Esophagus muscularis mucosa (tissue), 4 donors: ENCODE results near the gene KRT37. TPM values are rescaled to one million over a fixed set of nuclear protein-coding genes. Genes with fewer than 3 reads are reported as not detected.

ENCODE experiments used
- DNase-seq: peaks from one replicate; pipeline ENCODE4 v3.0.0-alpha.2; 2017; ENCODE audit errors: extremely low spot score
- H3K27ac ChIP-seq, 4 donors: fragments of 200-600 bp; sonication (generic); replicated peaks in 1 of 4; 1 replicate in 3 of 4; 2 replicates in 1 of 4; pipeline ENCODE4 v1.5.1; 2016 to 2019; ENCODE audit warnings: mild to moderate bottlenecking in 1 of 4
- H3K27me3 ChIP-seq, 4 donors: fragments of 200-600 bp; sonication (generic); one replicate each; pipeline versions ENCODE4 v1.5.1 to v1.6.0; 2016 to 2019
- H3K36me3 ChIP-seq, 4 donors: fragments of 200-600 bp; sonication (generic); one replicate each; pipeline ENCODE4 v1.5.1; 2016 to 2019
- H3K4me1 ChIP-seq, 4 donors: fragments of 200-600 bp; sonication (generic); one replicate each; pipeline ENCODE4 v1.5.1; 2016 to 2019
- H3K4me3 ChIP-seq, 4 donors: fragments of 200-600 bp; sonication (generic); 1 replicate in 2 of 4; 2 replicates in 2 of 4; pipeline ENCODE4 v1.5.1; 2016 to 2019; ENCODE audit warnings: mild to moderate bottlenecking in 4 of 4, moderate library complexity in 1 of 4
- H3K9me3 ChIP-seq, 4 donors: fragments of 200-600 bp; sonication (generic); 1 replicate in 3 of 4; 2 replicates in 1 of 4; pipeline ENCODE4 v1.5.1; 2016 to 2019
- EP300 ChIP-seq: sonication (generic); formaldehyde crosslinking; IDR thresholded peaks from one replicate; pipeline ENCODE4 v1.6.1; 2017; ENCODE audit warnings: antibody characterized with exemption
- POLR2A ChIP-seq: fragments of 450-650 bp; IDR thresholded peaks from one replicate; pipeline ENCODE4 v1.6.1; 2017; ENCODE audit warnings: antibody characterized with exemption, moderate library complexity, mild to moderate bottlenecking, low read depth
- POLR2AphosphoS5 ChIP-seq, 2 donors: sonication (generic); formaldehyde crosslinking; IDR thresholded peaks; one replicate each; pipeline ENCODE4 v1.6.1; 2017; ENCODE audit warnings: antibody characterized with exemption in 2 of 2
- WGBS: methylation state at CpG from one replicate; pipeline ENCODE4 v1.1.5; 2018; 5-methylcytosine and 5-hydroxymethylcytosine counted together
- intact Hi-C: fragments of 100-400 bp; cut with DNase I; formaldehyde crosslinking; loops from one replicate; pipeline ENCODE4 v1.15.1; 2023
- total RNA-seq, 4 donors: library from RNA; depleted of rRNA; stranded (reverse); fragments of >200 nt; gene quantifications; one replicate each; pipeline versions ENCODE4 v1.1.0 to v1.2.1, GENCODE V29; 2016
- TF ChIP-seq, protein P1 (sequence below), 3 experiments: fragments of 200-600 bp in 2 of 3; fragments of 450-650 bp in 1 of 3; sonication (generic) in 2 of 3; IDR thresholded peaks; one replicate each; pipeline ENCODE4 v1.5.1; 2017 to 2019; ENCODE audit warnings: antibody characterized with exemption in 3 of 3, mild to moderate bottlenecking in 2 of 3, moderate library complexity in 1 of 3

Gene KRT37
- total RNA-seq, 4 donors from 2014 or later, result not detected

DNA sequence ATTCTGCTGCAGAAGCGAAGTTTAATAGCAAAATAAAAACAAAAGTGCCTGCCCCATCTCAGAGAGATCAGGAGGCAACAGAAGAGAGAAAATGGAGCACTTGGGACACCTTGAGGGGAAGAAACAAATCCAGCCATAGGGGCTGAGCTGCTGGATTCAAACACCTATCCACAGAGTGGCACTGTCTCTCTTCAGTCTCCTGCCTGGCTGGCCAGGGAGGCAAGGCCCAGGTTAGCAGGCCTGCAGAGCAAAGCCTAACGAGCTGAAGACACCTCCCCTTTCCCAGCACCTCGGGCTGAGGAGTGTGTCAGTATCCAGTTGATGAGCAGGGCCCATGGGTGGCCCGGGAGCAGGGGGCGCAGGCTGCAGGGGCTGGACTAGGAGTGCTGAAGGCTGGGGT, 18.2 kb downstream of the KRT37 start:
- 72% methylated on average over 5 of the region's 5 CpGs for WGBS
- Histone ChIP-seq H3K27ac (no peak overlapping the region), H3K4me3 (no peak overlapping the region), H3K9me3 (no peaks in the 10 kb centered on the region), H3K36me3 (no peaks in the 10 kb centered on the region), H3K4me1 (peaks cover 0 to 36% (median 32%) of the 10 kb centered on the region in 4 donors), H3K27me3 (no peaks in the 10 kb centered on the region)
- no peak for TF ChIP-seq POLR2AphosphoS5 (IDR thresholded peaks at IDR 0.05)
- no peak for TF ChIP-seq EP300
- TF ChIP-seq, protein P1, sequence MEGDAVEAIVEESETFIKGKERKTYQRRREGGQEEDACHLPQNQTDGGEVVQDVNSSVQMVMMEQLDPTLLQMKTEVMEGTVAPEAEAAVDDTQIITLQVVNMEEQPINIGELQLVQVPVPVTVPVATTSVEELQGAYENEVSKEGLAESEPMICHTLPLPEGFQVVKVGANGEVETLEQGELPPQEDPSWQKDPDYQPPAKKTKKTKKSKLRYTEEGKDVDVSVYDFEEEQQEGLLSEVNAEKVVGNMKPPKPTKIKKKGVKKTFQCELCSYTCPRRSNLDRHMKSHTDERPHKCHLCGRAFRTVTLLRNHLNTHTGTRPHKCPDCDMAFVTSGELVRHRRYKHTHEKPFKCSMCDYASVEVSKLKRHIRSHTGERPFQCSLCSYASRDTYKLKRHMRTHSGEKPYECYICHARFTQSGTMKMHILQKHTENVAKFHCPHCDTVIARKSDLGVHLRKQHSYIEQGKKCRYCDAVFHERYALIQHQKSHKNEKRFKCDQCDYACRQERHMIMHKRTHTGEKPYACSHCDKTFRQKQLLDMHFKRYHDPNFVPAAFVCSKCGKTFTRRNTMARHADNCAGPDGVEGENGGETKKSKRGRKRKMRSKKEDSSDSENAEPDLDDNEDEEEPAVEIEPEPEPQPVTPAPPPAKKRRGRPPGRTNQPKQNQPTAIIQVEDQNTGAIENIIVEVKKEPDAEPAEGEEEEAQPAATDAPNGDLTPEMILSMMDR (IDR thresholded peaks at IDR 0.05), result no peak
- TF ChIP-seq POLR2A, result no peak
- no peak for DNase-seq
- intact Hi-C loops, result no loop called here

DNA sequence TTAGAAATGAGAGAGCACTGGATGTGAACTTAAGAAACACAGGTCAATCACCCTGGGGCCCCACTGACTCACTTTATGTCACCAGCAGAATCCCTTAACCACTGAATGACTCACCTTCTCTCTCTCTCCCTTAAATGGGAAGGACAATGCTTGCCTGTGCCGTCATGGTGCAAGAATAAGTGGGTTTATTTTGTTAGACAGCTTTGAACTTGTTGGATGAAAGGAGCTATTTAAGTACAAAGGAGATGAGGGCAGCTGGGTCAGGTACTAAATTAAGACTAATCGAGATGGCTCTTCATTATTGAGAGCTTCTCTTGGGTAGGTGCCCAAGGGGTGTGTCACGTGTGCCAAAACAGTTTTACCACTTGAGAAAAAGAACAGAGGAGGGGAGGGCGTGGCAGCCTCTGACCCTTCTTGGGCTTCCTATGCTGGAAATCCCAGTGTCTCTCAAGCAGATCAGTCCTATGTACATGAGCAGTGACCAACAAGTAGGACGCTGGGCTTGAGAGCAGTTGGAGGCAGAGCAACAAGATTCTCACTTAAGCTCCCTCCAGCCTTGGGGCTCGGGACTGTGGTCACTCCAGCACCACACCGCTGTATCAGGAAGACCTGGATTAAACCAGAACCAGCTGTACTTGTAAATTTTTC, 20.2 kb downstream of the KRT37 start:
- no peaks in the 10 kb centered on the region for H3K36me3 ChIP-seq
- no peaks in the 10 kb centered on the region for H3K27me3 ChIP-seq
- H3K9me3 ChIP-seq, result no peaks in the 10 kb centered on the region
- TF ChIP-seq POLR2AphosphoS5 (IDR thresholded peaks at IDR 0.05), result peak; percentile 21 to 33
- TF ChIP-seq, protein P1 (IDR thresholded peaks at IDR 0.05), result no peak
- WGBS, result 41% methylated on average over 6 of the region's 7 CpGs
- peaks cover 0 to 36% (median 32%) of the 10 kb centered on the region in 4 donors for H3K4me1 ChIP-seq
- H3K4me3 ChIP-seq, result no peak overlapping the region
- H3K27ac ChIP-seq, result peak overlapping the region in 3 of 4 donors; percentile 28 to 71 (median 68)
- intact Hi-C loops, result no loop called here
- no peak for DNase-seq

DNA sequence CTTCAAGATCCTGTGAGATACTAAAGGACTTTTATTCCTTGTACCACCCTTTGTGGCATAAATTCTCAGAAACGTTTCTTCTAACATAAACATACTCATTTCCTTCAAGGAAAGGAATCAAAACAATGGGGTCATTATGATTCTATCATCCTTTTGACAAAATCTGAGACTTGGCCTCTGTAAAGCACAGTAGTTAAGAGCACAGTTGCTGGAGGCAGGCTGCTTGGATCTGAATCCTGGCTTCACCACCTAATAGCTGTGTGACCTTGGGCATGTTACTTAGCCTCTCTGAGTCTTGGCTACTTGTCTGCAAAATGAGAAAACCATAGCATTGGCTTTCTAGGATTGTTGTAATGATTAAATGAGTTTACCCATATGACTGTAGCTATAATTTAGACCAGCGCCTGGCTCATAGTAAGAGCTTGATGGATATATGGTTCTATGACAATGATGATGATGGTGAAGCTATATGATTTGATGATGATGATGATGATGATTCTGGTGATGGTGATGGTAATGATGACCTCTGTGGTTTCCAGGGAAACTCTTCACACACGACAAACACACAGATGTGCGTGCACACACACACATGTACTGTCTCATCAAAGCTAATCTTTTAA, 20.9 kb downstream of the KRT37 start:
- no peaks in the 10 kb centered on the region for H3K36me3 ChIP-seq
- no peaks in the 10 kb centered on the region for H3K27me3 ChIP-seq
- DNase-seq, result no peak
- H3K4me1 ChIP-seq, result peaks cover 0 to 36% (median 32%) of the 10 kb centered on the region in 4 donors
- no peak overlapping the region for H3K4me3 ChIP-seq
- 65% methylated on average over 4 of the region's 4 CpGs for WGBS
- no peaks in the 10 kb centered on the region for H3K9me3 ChIP-seq
- intact Hi-C loops, result no loop called here
- TF ChIP-seq, protein P1 (IDR thresholded peaks at IDR 0.05), result no peak
- no peak for TF ChIP-seq POLR2A
- TF ChIP-seq POLR2AphosphoS5 (IDR thresholded peaks at IDR 0.05), result no peak
- TF ChIP-seq EP300, result no peak
- peak overlapping the region; percentile 28 to 71 (median 54) for H3K27ac ChIP-seq

DNA sequence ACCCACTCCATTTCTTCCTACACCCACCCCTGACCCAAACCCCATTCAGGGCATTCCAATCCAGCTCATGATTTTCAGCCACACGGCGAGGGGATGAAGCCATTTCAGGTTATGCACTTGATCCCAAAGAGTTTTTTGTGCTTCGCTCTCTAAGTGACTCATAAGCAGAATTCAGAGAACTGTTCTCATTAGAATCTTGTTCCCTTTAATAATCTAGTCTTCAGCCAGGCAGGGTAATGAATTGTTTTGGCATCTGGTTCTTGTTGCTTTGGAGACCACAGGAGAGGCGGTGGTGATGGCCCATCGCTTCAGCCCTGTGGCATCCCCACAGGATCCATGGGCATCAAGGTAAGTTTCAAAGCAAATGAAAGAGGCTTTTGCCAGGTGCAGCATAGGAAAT, 22.2 kb downstream of the KRT37 start:
- 77% methylated on average over 5 of the region's 5 CpGs for WGBS
- no peak for DNase-seq
- intact Hi-C loops, result no loop called here
- H3K9me3 ChIP-seq, result no peaks in the 10 kb centered on the region
- no peak overlapping the region for H3K4me3 ChIP-seq
- no peaks in the 10 kb centered on the region for H3K36me3 ChIP-seq
- no peaks in the 10 kb centered on the region for H3K27me3 ChIP-seq
- peaks cover 0 to 36% (median 32%) of the 10 kb centered on the region in 4 donors for H3K4me1 ChIP-seq
- TF ChIP-seq POLR2AphosphoS5 (IDR thresholded peaks at IDR 0.05) (peak in 1 of 2 donors; percentile 42), EP300 (no peak), POLR2A (no peak)
- TF ChIP-seq, protein P1 (IDR thresholded peaks at IDR 0.05), result no peak
- peak overlapping the region in 3 of 4 donors; percentile 40 to 71 (median 68) for H3K27ac ChIP-seq
